ENCODE data around the gene CREB3L2. TPM values are rescaled to one million over a fixed set of nuclear protein-coding genes. Genes with fewer than 3 reads are reported as not detected.
"Not testable (repeated sequence)": the region's sequence is repeated elsewhere in the genome, so short reads cannot be mapped to it uniquely, and the experiment has no call there.

Gene CREB3L2
- total and polyA plus RNA-seq, 11 donors = 4.0 to 40.6 (median 21.8) TPM

DNA sequence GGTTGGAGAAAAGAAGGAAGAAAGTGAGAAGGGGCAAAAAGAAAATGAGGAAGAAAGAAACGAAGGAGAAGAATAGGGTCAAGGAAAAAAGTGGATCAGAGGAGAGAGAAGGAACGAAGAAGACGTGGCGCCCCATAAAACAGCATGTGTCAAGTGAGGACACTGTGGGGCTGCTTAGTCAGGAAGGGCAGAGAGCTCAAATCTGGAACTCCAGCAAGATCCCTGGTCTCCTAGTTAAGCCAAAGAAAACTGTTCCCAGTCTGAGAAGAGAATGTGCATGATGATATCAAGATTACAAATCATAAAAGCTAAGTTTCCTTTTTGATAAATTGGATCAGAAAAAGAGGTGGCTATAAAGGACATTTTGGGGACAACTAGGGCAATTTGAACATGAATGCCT lies 33.0 kb downstream of the CREB3L2 start:
- H3K9me3 ChIP-seq = no peaks in the 10 kb centered on the region
- ATAC-seq (peak in 2 of 4 donors; percentile 46 to 53), DNase-seq (no peak)
- H3K4me1 ChIP-seq = peaks cover 0 to 68% (median 40%) of the 10 kb centered on the region in 12 donors
- intact Hi-C loops (cut with DNase I) = loop anchor here in 1 of 10 donors (10.0 kb wide), 1 partner anchor 54 kb away; no protein-coding TSS in a partner anchor
- H3K27ac ChIP-seq = peak overlapping the region in 2 of 12 donors; percentile 35 to 61
- no peak for TF ChIP-seq POLR2A (IDR thresholded peaks at IDR 0.05)
- TF ChIP-seq, protein P1, sequence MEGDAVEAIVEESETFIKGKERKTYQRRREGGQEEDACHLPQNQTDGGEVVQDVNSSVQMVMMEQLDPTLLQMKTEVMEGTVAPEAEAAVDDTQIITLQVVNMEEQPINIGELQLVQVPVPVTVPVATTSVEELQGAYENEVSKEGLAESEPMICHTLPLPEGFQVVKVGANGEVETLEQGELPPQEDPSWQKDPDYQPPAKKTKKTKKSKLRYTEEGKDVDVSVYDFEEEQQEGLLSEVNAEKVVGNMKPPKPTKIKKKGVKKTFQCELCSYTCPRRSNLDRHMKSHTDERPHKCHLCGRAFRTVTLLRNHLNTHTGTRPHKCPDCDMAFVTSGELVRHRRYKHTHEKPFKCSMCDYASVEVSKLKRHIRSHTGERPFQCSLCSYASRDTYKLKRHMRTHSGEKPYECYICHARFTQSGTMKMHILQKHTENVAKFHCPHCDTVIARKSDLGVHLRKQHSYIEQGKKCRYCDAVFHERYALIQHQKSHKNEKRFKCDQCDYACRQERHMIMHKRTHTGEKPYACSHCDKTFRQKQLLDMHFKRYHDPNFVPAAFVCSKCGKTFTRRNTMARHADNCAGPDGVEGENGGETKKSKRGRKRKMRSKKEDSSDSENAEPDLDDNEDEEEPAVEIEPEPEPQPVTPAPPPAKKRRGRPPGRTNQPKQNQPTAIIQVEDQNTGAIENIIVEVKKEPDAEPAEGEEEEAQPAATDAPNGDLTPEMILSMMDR (IDR thresholded peaks at IDR 0.05) = no peak
- 67 to 89% (median 80%) methylated on average over 4 of the region's 4 CpGs for WGBS, 4 donors
- H3K4me3 ChIP-seq = no peak overlapping the region
- peaks cover 0 to 6% (median 0%) of the 10 kb centered on the region in 9 donors for H3K36me3 ChIP-seq
- no peaks in the 10 kb centered on the region for H3K27me3 ChIP-seq

- DNase-seq, H3K9me3 ChIP-seq, H3K4me3 ChIP-seq, H3K27me3 ChIP-seq, H3K36me3 ChIP-seq, ATAC-seq: not testable (repeated sequence)
- intact Hi-C loops (cut with DNase I) = loop anchor here in 1 of 10 donors (10.0 kb wide), 1 partner anchor 54 kb away; no protein-coding TSS in a partner anchor
- Histone ChIP-seq H3K27ac (peak overlapping the region in 2 of 12 donors; percentile 35 to 61), H3K4me1 (peaks cover 0 to 69% (median 43%) of the 10 kb centered on the region in 12 donors)
- 97 to 99% (median 97%) methylated on average over 4 of the region's 4 CpGs for WGBS, 4 donors
Observed at GRCh38 chr7:137968339-137968738, 33.5 kb downstream of the CREB3L2 start.

GRCh38 chr7:137967143-137968018 lies 34.5 kb downstream of the CREB3L2 start:
- Histone ChIP-seq H3K4me3 (no peak overlapping the region), H3K27me3 (no peaks in the 10 kb centered on the region), H3K36me3 (peaks cover 0 to 3% (median 0%) of the 10 kb centered on the region in 9 donors), H3K9me3 (no peaks in the 10 kb centered on the region), H3K27ac (peak overlapping the region in 5 of 12 donors; percentile 5 to 47 (median 7)), H3K4me1 (peaks cover 0 to 74% (median 43%) of the 10 kb centered on the region in 12 donors)
- ATAC-seq (peak in 1 of 4 donors; percentile 26), DNase-seq (no peak)
- 75 to 82% (median 78%) methylated on average over 10 to 12 of the region's 12 CpGs for WGBS, 4 donors
- no peak for TF ChIP-seq POLR2A (IDR thresholded peaks at IDR 0.05)
- TF ChIP-seq, protein P1 (IDR thresholded peaks at IDR 0.05) = no peak
- intact Hi-C loops (cut with DNase I) = loop anchor here in 1 of 10 donors (10.0 kb wide), 1 partner anchor 53 kb away; no protein-coding TSS in a partner anchor

GRCh38 chr7:137966641-137967142 lies 35.2 kb downstream of the CREB3L2 start:
- ATAC-seq = no peak
- H3K27ac ChIP-seq = peak overlapping the region in 4 of 12 donors; percentile 6 to 47 (median 14)
- 71 to 84% (median 83%) methylated on average over 4 of the region's 4 CpGs for WGBS, 4 donors

More at GRCh38 chr7:137966641-137967142, 35.2 kb downstream of the CREB3L2 start:
- TF ChIP-seq POLR2A (IDR thresholded peaks at IDR 0.05) = no peak
- TF ChIP-seq, protein P1 (IDR thresholded peaks at IDR 0.05) = no peak
- H3K27me3 ChIP-seq = no peaks in the 10 kb centered on the region
- H3K9me3 ChIP-seq = no peaks in the 10 kb centered on the region
- intact Hi-C loops (cut with DNase I) = loop anchor here in 1 of 10 donors (10.0 kb wide), 1 partner anchor 52 kb away; no protein-coding TSS in a partner anchor
- H3K4me1 ChIP-seq = peaks cover 0 to 74% (median 43%) of the 10 kb centered on the region in 12 donors
- DNase-seq = no peak
- H3K4me3 ChIP-seq = no peak overlapping the region
- H3K36me3 ChIP-seq = peaks cover 0 to 3% (median 0%) of the 10 kb centered on the region in 9 donors
